Hair follicular keratinocyte (primary cell): ENCODE data around the gene SPOPL. TPM values are rescaled to one million over a fixed set of nuclear protein-coding genes. Genes with fewer than 3 reads are reported as not detected.

Experiments
- total RNA-seq: library from RNA; depleted of rRNA; stranded (reverse); fragments of >200 nt; gene quantifications from 2 replicates; pipeline ENCODE4 v1.2.3, GENCODE V29; 2015

SPOPL gene
- 8.5 and 11.1 TPM in 2 replicates for total RNA-seq

DNA sequence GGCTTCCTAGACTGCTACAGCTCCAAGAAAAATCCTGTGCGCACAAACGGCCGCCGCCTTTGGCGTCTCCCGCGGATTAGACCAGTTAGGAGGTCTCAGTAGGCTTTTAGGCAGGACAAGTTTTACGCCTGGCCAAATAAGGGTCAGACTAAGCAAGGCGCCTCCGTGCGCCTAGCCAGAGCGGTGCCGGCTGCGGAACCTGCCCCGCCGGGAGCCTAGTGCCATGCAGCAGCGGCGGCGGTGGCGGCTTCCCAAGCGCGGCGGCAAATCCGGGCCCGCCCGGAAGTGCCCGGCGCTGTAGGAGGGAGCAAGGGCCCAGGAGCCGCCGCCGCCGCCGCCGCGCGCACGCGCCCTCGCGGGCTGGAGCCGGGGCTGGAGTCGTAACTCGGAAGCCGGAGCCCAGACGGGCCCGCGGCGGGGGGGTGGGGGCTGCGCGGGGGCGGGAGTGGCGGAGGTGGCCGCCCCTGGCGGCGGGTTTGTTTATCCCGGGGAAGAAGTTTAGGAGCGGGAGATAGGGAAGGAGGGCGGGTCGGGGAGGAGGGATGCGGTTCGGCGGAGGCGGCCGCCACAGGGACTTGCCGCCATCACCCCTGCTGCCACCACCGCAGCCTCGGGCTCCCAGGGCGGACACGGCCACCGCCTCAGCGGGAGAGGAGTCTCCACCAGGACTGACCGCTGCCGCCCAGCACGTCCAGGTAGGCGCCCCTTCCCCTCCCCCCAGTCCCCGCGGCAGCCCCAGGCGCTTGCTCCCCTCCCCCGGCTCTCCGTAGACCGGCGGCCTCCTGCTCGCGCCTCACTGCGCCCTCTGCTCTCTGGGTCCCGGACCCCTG lies at the start of gene SPOPL:
Gene SPOPL, plus strand, starts transcription at position 346 of the 830 bp plus-strand sequence. CDS start 48,447 bp downstream, outside the sequence.

